Measurements from ENCODE around the gene TMEM80. TPM values are rescaled to one million over a fixed set of nuclear protein-coding genes. Genes with fewer than 3 reads are reported as not detected.

Gene TMEM80
- total and polyA plus RNA-seq, 2 of the 8 experiments (the other 6 are each of a cell fraction or from before 2014, with no cell fraction given) = 8.0 to 16.3 TPM

- H3K4me3 ChIP-seq (ENCODE audit: extremely low read depth in 1 of 4, insufficient read depth in 2 of 4, low read depth in 3 of 4, low read length in 4 of 4) = no peak overlapping the region
- no peak overlapping the region for H3K27ac ChIP-seq (ENCODE audit: low read depth, low read length)
- POLR2A ChIA-PET (ENCODE audit: partially characterized antibody) = interaction anchor here (0.6 to 3.2 kb wide), 12 partner anchors 12 to 76 kb away, joined by 3 to 16 read pairs (median 6); partner anchors contain the start of gene TALDO1
Measured at GRCh38 chr11:696955-697491, 1.4 kb downstream of the TMEM80 start.

More at GRCh38 chr11:696955-697491, 1.4 kb downstream of the TMEM80 start:
- Histone ChIP-seq H2BK20ac (ENCODE audit: low read length) (no peak overlapping the region), H3K9me3 (ENCODE audit: insufficient read depth in 2 of 2, low read depth in 1 of 2, low read length in 1 of 2) (peaks cover 0 to 2% of the 10 kb centered on the region in 2 experiments; a peak in 1 of 4 replicates), H2AFZ (ENCODE audit: low read length) (no peak overlapping the region), H3K36me3 (ENCODE audit: control insufficient read depth in 2 of 4, insufficient read depth in 4 of 4, low read length in 3 of 4) (no peaks in the 10 kb centered on the region), H3K4me1 (replicated peaks in 1 of 4; ENCODE audit: control insufficient read depth in 3 of 4, insufficient read depth in 4 of 4, low read length in 3 of 4) (peaks cover 0 to 28% (median 11%) of the 10 kb centered on the region in 4 experiments; a peak in 6 of 7 replicates), H3K23me2 (ENCODE audit: low read depth, low read length) (peaks cover 7% of the 10 kb centered on the region; the same call in 1 of the 2 replicates), H2BK12ac (ENCODE audit: low read depth, low read length) (no peak overlapping the region), H3K23ac (ENCODE audit: insufficient read length) (no peak overlapping the region), H3K4ac (replicated peaks; ENCODE audit: insufficient read length, low read depth, low read length) (no peak overlapping the region), H4K5ac (ENCODE audit: insufficient read length, low read depth, low read length) (no peak overlapping the region), H3K56ac (replicated peaks; ENCODE audit: insufficient read length, low read depth, low read length) (no peak overlapping the region), H3K4me2 (ENCODE audit: insufficient read depth in 1 of 2, low read depth in 2 of 2, low read length in 2 of 2) (peak overlapping the region in 1 of 2 experiments; percentile 30; a peak in 1 of 4 replicates), H3K79me1 (ENCODE audit: low read depth, low read length) (0 out of 2 replicates have a peak, but pooled peaks cover 5% of the 10 kb centered on the region), H3K18ac (ENCODE audit: extremely low read depth, low read length) (no peak overlapping the region), H2BK15ac (ENCODE audit: low read length) (no peak overlapping the region), H2BK120ac (replicated peaks; ENCODE audit: low read depth, low read length) (no peak overlapping the region), H4K91ac (replicated peaks; ENCODE audit: insufficient read length, low read length) (no peak overlapping the region), H4K20me1 (replicated peaks in 1 of 2; ENCODE audit: control insufficient read depth in 1 of 2, insufficient read depth in 2 of 2, low read length in 2 of 2) (peaks cover 6 to 9% of the 10 kb centered on the region in 2 experiments), H3K9ac (replicated peaks in 1 of 4; ENCODE audit: extremely low read depth in 1 of 4, low read depth in 3 of 4, low read length in 3 of 4) (no peak overlapping the region), H2BK5ac (ENCODE audit: low read depth, low read length) (no peak overlapping the region), H3K79me2 (ENCODE audit: control insufficient read depth in 1 of 2, insufficient read depth in 2 of 2, low read length in 2 of 2) (peaks cover 5 to 21% of the 10 kb centered on the region in 2 experiments; a peak in 3 of 4 replicates), H3K27me3 (replicated peaks in 1 of 4; ENCODE audit: control insufficient read depth in 3 of 4, extremely low read depth in 1 of 4, insufficient read depth in 3 of 4, low read length in 3 of 4) (no peaks in the 10 kb centered on the region), H4K8ac (ENCODE audit: extremely low read depth, insufficient read depth, low read length) (no peak overlapping the region), H3K14ac (ENCODE audit: insufficient read length) (no peak overlapping the region), H2AK5ac (ENCODE audit: low read depth, low read length) (no peak overlapping the region)
- WGBS, 2 experiments (ENCODE audit: extremely low coverage in 1 of 2, insufficient coverage in 1 of 2, insufficient read length in 1 of 2, insufficient replicate concordance in 2 of 2, low coverage in 1 of 2, low lambda C conversion rate in 2 of 2, missing lambda C conversion rate in 1 of 2) = 91% methylated on average over 7 of the region's 11 CpGs; no CpG with 5 or more reads in 1 of the 2 experiments
- TF ChIP-seq POLR2AphosphoS5 (IDR thresholded peaks at IDR 0.05; ENCODE audit: low read depth, low read length) (no peak), JUN (IDR thresholded peaks at IDR 0.05; ENCODE audit: low read depth, low read length) (no peak), RXRA (IDR thresholded peaks at IDR 0.05; ENCODE audit: insufficient read depth, low read depth, low read length) (no peak), GABPA (IDR thresholded peaks at IDR 0.05; ENCODE audit: borderline replicate concordance, insufficient read depth, low read length) (no peak), SAP30 (IDR thresholded peaks at IDR 0.05; ENCODE audit: insufficient read depth, insufficient replicate concordance, low read length) (no peak), CHD1 (IDR thresholded peaks at IDR 0.05; ENCODE audit: low read depth, low read length) (no peak), FOSL1 (IDR thresholded peaks at IDR 0.05; ENCODE audit: insufficient read depth, low read depth, low read length) (no peak), JUND (IDR thresholded peaks at IDR 0.05; ENCODE audit: low read length) (no peak), MAFK (IDR thresholded peaks at IDR 0.05; ENCODE audit: low read depth, low read length) (no peak)
- CTCF ChIA-PET (ENCODE audit: partially characterized antibody) = interaction anchor here (0.7 to 4.9 kb wide), 23 partner anchors 9 to 138 kb away, joined by 3 to 37 read pairs (median 4); partner anchors contain the start of gene EPS8L2
- no peak for FAIRE-seq
- no peak for DNase-seq (ENCODE audit: low read depth in 1 of 2, low spot score in 2 of 2)
